Measurements from ENCODE around the gene STYK1.

Gene STYK1

DNA sequence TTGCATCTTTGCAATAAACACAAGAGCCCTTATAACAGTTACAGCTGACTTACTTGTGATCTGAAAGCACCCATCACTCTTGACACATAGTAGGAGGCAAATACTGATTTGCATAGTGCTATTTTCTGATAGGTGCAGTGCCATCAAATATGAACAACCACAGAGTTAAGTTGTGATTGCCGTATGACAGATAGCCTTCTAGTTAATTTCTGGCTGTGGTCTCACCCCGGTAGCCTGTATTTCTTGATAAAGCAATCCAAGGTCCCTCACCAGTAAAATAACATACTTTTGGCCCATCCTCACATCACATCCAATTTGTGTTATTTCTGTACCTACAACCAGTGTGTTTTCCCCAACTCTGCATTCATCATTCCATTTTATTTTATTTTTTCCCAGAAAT lies 23.3 kb upstream of the STYK1 start:
- TF ChIP-seq, protein P1, sequence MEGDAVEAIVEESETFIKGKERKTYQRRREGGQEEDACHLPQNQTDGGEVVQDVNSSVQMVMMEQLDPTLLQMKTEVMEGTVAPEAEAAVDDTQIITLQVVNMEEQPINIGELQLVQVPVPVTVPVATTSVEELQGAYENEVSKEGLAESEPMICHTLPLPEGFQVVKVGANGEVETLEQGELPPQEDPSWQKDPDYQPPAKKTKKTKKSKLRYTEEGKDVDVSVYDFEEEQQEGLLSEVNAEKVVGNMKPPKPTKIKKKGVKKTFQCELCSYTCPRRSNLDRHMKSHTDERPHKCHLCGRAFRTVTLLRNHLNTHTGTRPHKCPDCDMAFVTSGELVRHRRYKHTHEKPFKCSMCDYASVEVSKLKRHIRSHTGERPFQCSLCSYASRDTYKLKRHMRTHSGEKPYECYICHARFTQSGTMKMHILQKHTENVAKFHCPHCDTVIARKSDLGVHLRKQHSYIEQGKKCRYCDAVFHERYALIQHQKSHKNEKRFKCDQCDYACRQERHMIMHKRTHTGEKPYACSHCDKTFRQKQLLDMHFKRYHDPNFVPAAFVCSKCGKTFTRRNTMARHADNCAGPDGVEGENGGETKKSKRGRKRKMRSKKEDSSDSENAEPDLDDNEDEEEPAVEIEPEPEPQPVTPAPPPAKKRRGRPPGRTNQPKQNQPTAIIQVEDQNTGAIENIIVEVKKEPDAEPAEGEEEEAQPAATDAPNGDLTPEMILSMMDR (IDR thresholded peaks at IDR 0.05; ENCODE audit: extremely low read depth, insufficient read depth, missing control alignments), result no peak
- no peak for DNase-seq (ENCODE audit: low spot score)
- in situ Hi-C loops (cut with MboI; ENCODE audit: low pct_unique_long_range_greater_than_20kb, low sequenced_read_pairs, unreplicated experiment), result no loop called here

DNA sequence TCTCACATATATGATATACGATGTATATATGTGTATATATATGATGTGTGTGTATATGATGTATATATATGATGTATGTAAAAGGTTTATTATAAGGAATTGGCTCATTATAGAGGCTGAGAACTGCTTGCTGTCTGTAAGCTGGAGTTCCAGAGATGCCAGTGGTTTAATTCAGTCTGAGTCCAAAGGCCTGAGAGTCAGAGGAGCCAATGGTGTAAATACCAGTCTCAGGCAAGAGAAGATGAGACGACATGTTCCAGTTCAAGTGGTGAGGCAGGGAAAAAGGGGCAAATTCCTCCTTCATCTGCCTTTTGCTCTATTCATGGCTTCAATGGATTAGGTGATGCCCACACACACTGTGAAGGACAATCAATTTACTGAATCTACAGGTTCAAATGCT lies 17.1 kb upstream of the STYK1 start:
- no peak for DNase-seq (ENCODE audit: low spot score)
- TF ChIP-seq, protein P1 (IDR thresholded peaks at IDR 0.05; ENCODE audit: extremely low read depth, insufficient read depth, missing control alignments), result no peak
- in situ Hi-C loops (cut with MboI; ENCODE audit: low pct_unique_long_range_greater_than_20kb, low sequenced_read_pairs, unreplicated experiment), result no loop called here

DNA sequence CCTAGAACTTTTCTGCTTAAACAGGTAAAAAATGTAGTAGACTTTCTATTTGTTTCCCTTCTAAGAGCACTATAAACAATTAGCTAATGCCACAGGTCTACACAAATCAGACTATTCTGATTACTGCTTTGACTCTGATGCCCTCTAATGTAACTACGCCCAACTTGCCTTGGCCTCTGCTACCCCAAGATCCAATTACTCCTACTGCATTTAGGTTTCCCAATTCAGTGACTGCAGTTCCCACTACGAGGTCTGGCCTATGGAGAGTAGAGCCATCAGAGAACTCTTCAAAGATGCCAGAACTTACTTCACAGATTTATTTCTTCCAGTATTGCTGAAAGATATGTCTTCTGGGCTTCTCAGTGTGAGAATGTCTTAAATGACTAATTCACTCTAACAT lies 15.3 kb upstream of the STYK1 start:
- no peak for DNase-seq (ENCODE audit: low spot score)
- in situ Hi-C loops (cut with MboI; ENCODE audit: low pct_unique_long_range_greater_than_20kb, low sequenced_read_pairs, unreplicated experiment), result no loop called here
- TF ChIP-seq, protein P1 (IDR thresholded peaks at IDR 0.05; ENCODE audit: extremely low read depth, insufficient read depth, missing control alignments), result no peak

- DNase-seq (ENCODE audit: low spot score), result no peak
- TF ChIP-seq, protein P1 (IDR thresholded peaks at IDR 0.05; ENCODE audit: extremely low read depth, insufficient read depth, missing control alignments), result no peak
- in situ Hi-C loops (cut with MboI; ENCODE audit: low pct_unique_long_range_greater_than_20kb, low sequenced_read_pairs, unreplicated experiment), result no loop called here
Observed at GRCh38 chr12:10688042-10688441, 14.2 kb upstream of the STYK1 start.

DNA sequence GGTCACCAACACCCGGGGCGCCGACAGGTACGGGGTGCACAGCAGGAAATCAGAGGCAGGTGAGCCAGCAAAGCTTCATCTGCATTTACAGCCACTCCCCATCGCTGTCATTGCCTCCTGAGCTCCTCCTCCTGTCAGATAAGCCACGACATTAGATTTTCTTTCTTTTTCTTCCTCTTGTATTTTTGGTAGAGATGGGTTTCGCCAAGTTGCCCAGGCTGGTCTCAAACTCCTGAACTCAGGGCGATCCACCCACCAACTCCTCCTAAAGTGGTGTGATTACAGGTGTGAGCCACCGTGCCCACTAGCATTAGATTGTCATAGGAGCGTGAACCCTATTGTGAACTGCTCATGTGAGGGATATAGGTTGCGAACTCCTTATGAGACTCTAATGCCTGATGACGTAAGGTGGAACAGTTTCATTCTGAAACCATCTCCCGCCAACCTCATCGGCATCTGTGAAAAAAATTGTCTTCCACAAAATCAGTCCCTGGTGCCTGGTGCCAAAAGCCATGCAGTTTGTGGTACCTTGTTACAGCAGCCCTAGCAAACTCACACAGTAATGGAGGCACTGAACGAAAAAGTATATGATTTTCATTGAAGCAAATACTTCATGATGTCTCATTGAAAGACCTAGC lies 1.5 kb downstream of the STYK1 start:
- DNase-seq (ENCODE audit: low spot score), result no peak
- in situ Hi-C loops (cut with MboI; ENCODE audit: low pct_unique_long_range_greater_than_20kb, low sequenced_read_pairs, unreplicated experiment), result no loop called here
- TF ChIP-seq, protein P1 (IDR thresholded peaks at IDR 0.05; ENCODE audit: extremely low read depth, insufficient read depth, missing control alignments), result no peak

DNA sequence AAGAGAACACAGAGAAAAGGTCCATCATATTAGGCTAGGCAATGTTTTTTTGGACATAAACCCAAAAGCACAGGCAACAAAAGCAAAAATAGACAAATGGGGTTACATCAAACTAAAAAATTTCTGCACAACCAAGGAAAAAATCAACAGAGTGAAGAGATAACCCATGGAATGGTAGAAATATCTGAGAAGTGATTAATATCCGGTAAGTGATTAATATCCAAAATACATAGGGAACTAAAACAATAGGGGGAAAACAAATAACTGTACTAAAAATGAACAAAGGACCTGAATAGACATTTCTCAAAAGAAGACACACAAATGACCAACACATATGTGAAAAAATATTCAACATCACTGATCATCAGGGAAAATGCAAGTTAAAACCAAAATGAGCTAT lies 4.3 kb downstream of the STYK1 start:
- in situ Hi-C loops (cut with MboI; ENCODE audit: low pct_unique_long_range_greater_than_20kb, low sequenced_read_pairs, unreplicated experiment), result no loop called here
- TF ChIP-seq, protein P1 (IDR thresholded peaks at IDR 0.05; ENCODE audit: extremely low read depth, insufficient read depth, missing control alignments), result no peak

More for the DNA sequence above, 4.3 kb downstream of the STYK1 start:
- no peak for DNase-seq (ENCODE audit: low spot score)

Data from GM13977 (cell line).